ENCODE data around the gene MCM9. TPM values are rescaled to one million over a fixed set of nuclear protein-coding genes. Genes with fewer than 3 reads are reported as not detected.

Gene MCM9
- total and polyA plus RNA-seq, 2 of the 4 experiments (the other 2 are of a cell fraction), result 3.5 to 7.2 TPM

- ChIA-PET CTCF (no interaction called here), POLR2A (ENCODE audit: unreplicated experiment) (no interaction called here)
- no peaks in the 10 kb centered on the region for H3K9me3 ChIP-seq (ENCODE audit: control insufficient read depth, insufficient read depth, low read length)
- H3K23ac ChIP-seq (ENCODE audit: low read depth, low read length), result no peak overlapping the region
- no peak overlapping the region for H3K27ac ChIP-seq (ENCODE audit: insufficient read depth, low read length)
- H4K8ac ChIP-seq (ENCODE audit: low read depth in 2 of 2, low read length in 2 of 2), result no peak overlapping the region
- no peak overlapping the region for H3K18ac ChIP-seq (ENCODE audit: low read depth, low read length)
- H2BK20ac ChIP-seq (ENCODE audit: low read depth, low read length), result no peak overlapping the region
- H3K4me1 ChIP-seq (ENCODE audit: control insufficient read depth, insufficient read depth, low read length), result no peaks in the 10 kb centered on the region
- ATAC-seq (ENCODE audit: low read depth) (no peak), DNase-seq (no peak)
- no peak overlapping the region for H2AFZ ChIP-seq (replicated peaks; ENCODE audit: low read length, poor library complexity)
- in situ Hi-C loops (cut with MboI; ENCODE audit: low sequenced_read_pairs) (no loop called here), intact Hi-C loops (cut with micrococcal nuclease) (no loop called here), dilution Hi-C loops (cut with HindIII; ENCODE audit: low sequenced_read_pairs, unreplicated experiment) (no loop called here)
- H2AK5ac ChIP-seq (ENCODE audit: low read depth, low read length), result no peak overlapping the region
- no peaks in the 10 kb centered on the region for H4K20me1 ChIP-seq (ENCODE audit: insufficient read depth, low read length)
- no peak overlapping the region for H2BK15ac ChIP-seq (ENCODE audit: low read depth, low read length)
- no peaks in the 10 kb centered on the region for H3K36me3 ChIP-seq (ENCODE audit: control insufficient read depth, insufficient read depth, low read length)
- BruUV-seq (replicated peaks), result no TSS peak
- no peak overlapping the region for H2BK5ac ChIP-seq (ENCODE audit: low read depth, low read length, poor library complexity, severe bottlenecking)
- no peak for TF ChIP-seq POLR2A (IDR thresholded peaks at IDR 0.05; ENCODE audit: low read depth, low read length)
- no peak overlapping the region for H3K9ac ChIP-seq (ENCODE audit: low read depth, low read length)
- no CpG with 5 or more reads among the region's 5 CpGs for whole genome bisulfite sequencing, 2 experiments (ENCODE audit: extremely low coverage in 2 of 2, insufficient read length in 1 of 2)
- no peak overlapping the region for H4K5ac ChIP-seq (ENCODE audit: low read depth, low read length)
- H3K4ac ChIP-seq (ENCODE audit: low read depth, low read length), result no peak overlapping the region
- H3K27me3 ChIP-seq (ENCODE audit: control insufficient read depth, insufficient read depth, low read length), result no peaks in the 10 kb centered on the region
- H3K56ac ChIP-seq (ENCODE audit: extremely low read depth, insufficient read depth, low read length), result no peak overlapping the region
- peaks cover 6 to 15% of the 10 kb centered on the region in 2 experiments; a peak in 3 of 4 replicates for H3K79me1 ChIP-seq (ENCODE audit: low read depth in 1 of 2, low read length in 2 of 2)
- H3K9me1 ChIP-seq (ENCODE audit: insufficient read depth, low read length), result no peaks in the 10 kb centered on the region
- no peak overlapping the region for H4K91ac ChIP-seq (ENCODE audit: insufficient read depth, low read depth, low read length)
- no peak overlapping the region for H3K4me2 ChIP-seq (ENCODE audit: low read depth, low read length)
- no peak overlapping the region for H3K14ac ChIP-seq (replicated peaks; ENCODE audit: low read depth, low read length)
- no peak overlapping the region for H3K4me3 ChIP-seq (ENCODE audit: insufficient read depth, low read depth, low read length)
- H2BK120ac ChIP-seq (ENCODE audit: low read depth, low read length), result no peak overlapping the region
- no peak overlapping the region for H2AK9ac ChIP-seq (replicated peaks; ENCODE audit: low read depth, low read length, poor library complexity)
These were observed 63.6 kb downstream of the MCM9 start for GRCh38 chr6:118871331-118871730.

Measured in IMR-90 (cell line).